IMR-90 (cell line): Measurements from ENCODE around the gene NCS1. TPM values are rescaled to one million over a fixed set of nuclear protein-coding genes. Genes with fewer than 3 reads are reported as not detected.

Experiments used
- ATAC-seq: fragments of 200-7000 bp; cut with Tn5 transposase; 2 replicates; pipeline ENCODE4 v1.9.1; 2020; ENCODE audit warnings: low read depth, mild to moderate bottlenecking, moderate library complexity
- BruUV-seq: library from RNA; stranded (reverse); fragments of 400-500 nt; replicated peaks from 2 replicates; lab custom pipeline; 2021; lab: Mats Ljungman, UMichigan
- CTCF ChIA-PET: fragments of 300-600 bp; formaldehyde crosslinking; extraction: SDS; loops from one replicate; lab custom pipeline; 2021; ENCODE audit warnings: antibody characterized with exemption; lab: Yijun Ruan, JAX
- POLR2A ChIA-PET: fragments of 300-600 bp; sonication (Branson Sonifier 250); formaldehyde crosslinking; loops from one replicate; lab custom pipeline; 2022; ENCODE audit warnings: antibody characterized with exemption; ENCODE audit not compliant: unreplicated experiment; lab: Charles Lee
- DNase-seq: peaks from one replicate; pipeline ENCODE4 v3.0.0; 2013
- H2AFZ ChIP-seq: replicated peaks from 2 replicates; pipeline ENCODE3; 2013; ENCODE audit warnings: low read length, mild to moderate bottlenecking; ENCODE audit not compliant: poor library complexity
- H2AK5ac ChIP-seq: 2 replicates; pipeline ENCODE4 v1.6.1; 2013; ENCODE audit warnings: low read depth, low read length, inconsistent platforms
- H2AK9ac ChIP-seq: replicated peaks from 2 replicates; pipeline ENCODE3; 2013; ENCODE audit warnings: mild to moderate bottlenecking, low read depth, low read length, moderate library complexity; ENCODE audit not compliant: poor library complexity
- H2BK120ac ChIP-seq: 2 replicates; pipeline ENCODE4 v1.6.1; 2013; ENCODE audit warnings: low read depth, low read length, inconsistent platforms
- H2BK15ac ChIP-seq: 3 replicates; pipeline ENCODE4 v1.6.1; 2013; ENCODE audit warnings: low read depth, low read length, inconsistent platforms
- H2BK20ac ChIP-seq: 2 replicates; pipeline ENCODE4 v1.6.1; 2013; ENCODE audit warnings: low read depth, mild to moderate bottlenecking, inconsistent platforms, low read length, moderate library complexity
- H2BK5ac ChIP-seq: 2 replicates; pipeline ENCODE4 v1.6.1; 2013; ENCODE audit warnings: mild to moderate bottlenecking, low read depth, low read length, inconsistent platforms; ENCODE audit not compliant: poor library complexity, severe bottlenecking
- H3K14ac ChIP-seq: replicated peaks from 2 replicates; pipeline ENCODE4 v1.6.1; 2013; ENCODE audit warnings: low read depth, low read length, inconsistent platforms
- H3K18ac ChIP-seq: 2 replicates; pipeline ENCODE4 v1.6.1; 2013; ENCODE audit warnings: low read depth, low read length, control low read depth
- H3K23ac ChIP-seq: 2 replicates; pipeline ENCODE4 v1.6.1; 2013; ENCODE audit warnings: low read depth, low read length, inconsistent platforms
- H3K27ac ChIP-seq: 2 replicates; pipeline ENCODE4 v1.5.1; 2013; ENCODE audit warnings: mild to moderate bottlenecking, control low read depth, low read length; ENCODE audit not compliant: insufficient read depth
- H3K27me3 ChIP-seq: 2 replicates; pipeline ENCODE4 v1.6.1; 2013; ENCODE audit warnings: low read length; ENCODE audit not compliant: control insufficient read depth, insufficient read depth
- H3K36me3 ChIP-seq: 2 replicates; pipeline ENCODE4 v1.6.1; 2013; ENCODE audit warnings: low read length, mixed read lengths; ENCODE audit not compliant: control insufficient read depth, insufficient read depth
- H3K4ac ChIP-seq: 2 replicates; pipeline ENCODE4 v1.6.1; 2013; ENCODE audit warnings: low read depth, low read length, inconsistent platforms
- H3K4me1 ChIP-seq: 2 replicates; pipeline ENCODE4 v1.6.1; 2013; ENCODE audit warnings: low read length, mixed read lengths; ENCODE audit not compliant: control insufficient read depth, insufficient read depth
- H3K4me2 ChIP-seq: 2 replicates; pipeline ENCODE4 v1.6.1; 2013; ENCODE audit warnings: low read depth, mild to moderate bottlenecking, control low read depth, low read length, moderate library complexity
- H3K4me3 ChIP-seq: 2 replicates; pipeline ENCODE4 v1.5.1; 2013; ENCODE audit warnings: low read depth, mild to moderate bottlenecking, control low read depth, low read length, moderate library complexity; ENCODE audit not compliant: insufficient read depth
- H3K56ac ChIP-seq: 2 replicates; pipeline ENCODE4 v1.6.1; 2013; ENCODE audit warnings: low read length, inconsistent platforms; ENCODE audit not compliant: insufficient read depth; ENCODE audit errors: extremely low read depth
- H3K79me1 ChIP-seq, 2 experiments: 2 replicates each; pipeline ENCODE4 v1.6.1; 2013; ENCODE audit warnings: low read length in 2 of 2, inconsistent platforms in 1 of 2, low read depth in 1 of 2
- H3K9ac ChIP-seq: 2 replicates; pipeline ENCODE4 v1.6.1; 2013; ENCODE audit warnings: low read depth, low read length, control low read depth
- H3K9me1 ChIP-seq: 2 replicates; pipeline ENCODE4 v1.6.1; 2013; ENCODE audit warnings: low read length, inconsistent platforms; ENCODE audit not compliant: insufficient read depth
- H3K9me3 ChIP-seq: 2 replicates; pipeline ENCODE4 v1.6.1; 2013; ENCODE audit warnings: low read length; ENCODE audit not compliant: control insufficient read depth, insufficient read depth
- H4K20me1 ChIP-seq: 2 replicates; pipeline ENCODE4 v1.6.1; 2013; ENCODE audit warnings: low read length, inconsistent platforms; ENCODE audit not compliant: insufficient read depth
- H4K5ac ChIP-seq: 2 replicates; pipeline ENCODE4 v1.6.1; 2013; ENCODE audit warnings: mild to moderate bottlenecking, low read depth, low read length, control low read depth
- H4K8ac ChIP-seq, 2 experiments: 2 replicates each; pipeline ENCODE4 v1.6.1; 2013; ENCODE audit warnings: low read depth in 2 of 2, low read length in 2 of 2, control low read depth in 1 of 2, inconsistent platforms in 1 of 2
- H4K91ac ChIP-seq: 2 replicates; pipeline ENCODE4 v1.6.1; 2013; ENCODE audit warnings: low read depth, low read length, inconsistent platforms; ENCODE audit not compliant: insufficient read depth
- BHLHE40 ChIP-seq: fragments of 150-350 bp; IDR thresholded peaks from 2 replicates; pipeline ENCODE4 v1.6.1; 2016; ENCODE audit warnings: mild to moderate bottlenecking, low read depth, low read length
- CEBPB ChIP-seq: IDR thresholded peaks from 2 replicates; pipeline ENCODE4 v1.6.1; 2012; ENCODE audit warnings: low read depth, low read length, improper control_type of control experiment
- CHD1 ChIP-seq: IDR thresholded peaks from 2 replicates; pipeline ENCODE4 v1.6.1; 2012; ENCODE audit warnings: low read depth, low read length, improper control_type of control experiment
- ELK1 ChIP-seq: fragments of 150-350 bp; IDR thresholded peaks from 2 replicates; pipeline ENCODE4 v1.6.1; 2016; ENCODE audit warnings: low read depth, mild to moderate bottlenecking, low read length, moderate library complexity, borderline replicate concordance
- FOS ChIP-seq: fragments of 150-350 bp; IDR thresholded peaks from 2 replicates; pipeline ENCODE4 v1.6.1; 2016; ENCODE audit warnings: low read depth, low read length
- MAFK ChIP-seq: IDR thresholded peaks from 2 replicates; pipeline ENCODE4 v1.6.1; 2012; ENCODE audit warnings: low read depth, low read length, improper control_type of control experiment
- MAZ ChIP-seq: IDR thresholded peaks from 2 replicates; pipeline ENCODE4 v1.6.1; 2012; ENCODE audit warnings: low read depth, mild to moderate bottlenecking, low read length, improper control_type of control experiment, moderate library complexity, borderline replicate concordance
- MXI1 ChIP-seq: IDR thresholded peaks from 2 replicates; pipeline ENCODE4 v1.6.1; 2012; ENCODE audit warnings: low read depth, mild to moderate bottlenecking, low read length, moderate library complexity, borderline replicate concordance
- NFE2L2 ChIP-seq: fragments of 150-350 bp; IDR thresholded peaks from 2 replicates; pipeline ENCODE4 v1.6.1; 2016; ENCODE audit warnings: low read depth, mild to moderate bottlenecking, low read length
- POLR2A ChIP-seq: IDR thresholded peaks from 2 replicates; pipeline ENCODE4 v1.6.1; 2012; ENCODE audit warnings: mild to moderate bottlenecking, low read depth, low read length
- RAD21 ChIP-seq: IDR thresholded peaks from 2 replicates; pipeline ENCODE4 v1.6.1; 2012; ENCODE audit warnings: low read length, improper control_type of control experiment
- RCOR1 ChIP-seq: IDR thresholded peaks from 2 replicates; pipeline ENCODE4 v1.6.1; 2012; ENCODE audit warnings: mild to moderate bottlenecking, low read length, improper control_type of control experiment; ENCODE audit not compliant: insufficient replicate concordance
- RFX5 ChIP-seq: IDR thresholded peaks from 2 replicates; pipeline ENCODE4 v1.8.0; 2012; ENCODE audit warnings: low read depth, mild to moderate bottlenecking, low read length, moderate library complexity
- SMC3 ChIP-seq: fragments of 150-350 bp; IDR thresholded peaks from 2 replicates; pipeline ENCODE4 v1.6.1; 2016; ENCODE audit warnings: low read depth, mild to moderate bottlenecking, antibody characterized with exemption, low read length, moderate library complexity
- WGBS, 2 experiments: methylation state at CpG; one replicate each; pipeline versions ENCODE4 v1.1.5 to v1.1.7; 2013; ENCODE audit warnings: missing lambda C conversion rate in 2 of 2; ENCODE audit not compliant: insufficient read length in 1 of 2; ENCODE audit errors: extremely low coverage in 2 of 2; 5-methylcytosine and 5-hydroxymethylcytosine counted together
- dilution Hi-C: fragments of 300-500 bp; cut with HindIII; formaldehyde crosslinking; loops from one replicate; pipeline ENCODE4 v1.14.3; 2018; ENCODE audit warnings: low sequenced_read_pairs; ENCODE audit not compliant: unreplicated experiment
- in situ Hi-C: fragments of 300-500 bp; cut with MboI; formaldehyde crosslinking; loops from 3 replicates; pipeline ENCODE4 v1.14.3; 2019; ENCODE audit warnings: low sequenced_read_pairs, inconsistent platforms, mixed read lengths
- intact Hi-C: fragments of 100-400 bp; cut with micrococcal nuclease; formaldehyde crosslinking; loops from 2 replicates; pipeline ENCODE4 v1.10.0; 2022
- polyA plus RNA-seq, 3 experiments: library from polyadenylated mRNA; depleted of rRNA; stranded (reverse); fragments of >200 nt; gene quantifications; 2 replicates each; pipeline ENCODE4 v1.2.3, GENCODE V29; 2012; ENCODE audit warnings: low replicate concordance in 1 of 3
- total RNA-seq: library from RNA; depleted of rRNA; stranded (reverse); fragments of >200 nt; gene quantifications from 2 replicates; pipeline ENCODE4 v1.2.3, GENCODE V29; 2012
- TF ChIP-seq, protein P1 (sequence below): fragments of 150-350 bp; IDR thresholded peaks from 2 replicates; pipeline ENCODE4 v1.6.1; 2017; ENCODE audit warnings: mild to moderate bottlenecking, antibody characterized with exemption, low read length, low read depth
- TF ChIP-seq, protein P2 (sequence below): conservative IDR thresholded peaks from 2 replicates; pipeline ENCODE4 v1.5.1; 2012; ENCODE audit warnings: mild to moderate bottlenecking, low read depth, low read length, improper control_type of control experiment

NCS1 gene
- total and polyA plus RNA-seq, 2 of the 4 experiments (the other 2 are of a cell fraction) = 41.0 to 60.5 TPM

GRCh38 chr9:130149031-130149430, 23.2 kb upstream of the NCS1 start:
- H3K4me1 ChIP-seq = peaks cover 6% of the 10 kb centered on the region; the same call in 1 of the 2 replicates
- H3K79me1 ChIP-seq = no peaks in the 10 kb centered on the region
- no peak overlapping the region for H3K27ac ChIP-seq
- CTCF ChIA-PET = no interaction called here
- H3K9me1 ChIP-seq = 0 out of 2 replicates have a peak, but pooled peaks cover 5% of the 10 kb centered on the region
- intact Hi-C loops = no loop called here
- no peak overlapping the region for H2BK120ac ChIP-seq
- no peak overlapping the region for H4K8ac ChIP-seq
- no CpG with 5 or more reads among the region's 5 CpGs for WGBS, 2 experiments
- H2BK15ac ChIP-seq = no peak overlapping the region
- no peak for TF ChIP-seq CHD1
- TF ChIP-seq, protein P1, sequence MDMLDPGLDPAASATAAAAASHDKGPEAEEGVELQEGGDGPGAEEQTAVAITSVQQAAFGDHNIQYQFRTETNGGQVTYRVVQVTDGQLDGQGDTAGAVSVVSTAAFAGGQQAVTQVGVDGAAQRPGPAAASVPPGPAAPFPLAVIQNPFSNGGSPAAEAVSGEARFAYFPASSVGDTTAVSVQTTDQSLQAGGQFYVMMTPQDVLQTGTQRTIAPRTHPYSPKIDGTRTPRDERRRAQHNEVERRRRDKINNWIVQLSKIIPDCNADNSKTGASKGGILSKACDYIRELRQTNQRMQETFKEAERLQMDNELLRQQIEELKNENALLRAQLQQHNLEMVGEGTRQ = no peak
- no peak for TF ChIP-seq BHLHE40
- no peak for TF ChIP-seq FOS
- no peak for TF ChIP-seq MXI1
- TF ChIP-seq, protein P2, sequence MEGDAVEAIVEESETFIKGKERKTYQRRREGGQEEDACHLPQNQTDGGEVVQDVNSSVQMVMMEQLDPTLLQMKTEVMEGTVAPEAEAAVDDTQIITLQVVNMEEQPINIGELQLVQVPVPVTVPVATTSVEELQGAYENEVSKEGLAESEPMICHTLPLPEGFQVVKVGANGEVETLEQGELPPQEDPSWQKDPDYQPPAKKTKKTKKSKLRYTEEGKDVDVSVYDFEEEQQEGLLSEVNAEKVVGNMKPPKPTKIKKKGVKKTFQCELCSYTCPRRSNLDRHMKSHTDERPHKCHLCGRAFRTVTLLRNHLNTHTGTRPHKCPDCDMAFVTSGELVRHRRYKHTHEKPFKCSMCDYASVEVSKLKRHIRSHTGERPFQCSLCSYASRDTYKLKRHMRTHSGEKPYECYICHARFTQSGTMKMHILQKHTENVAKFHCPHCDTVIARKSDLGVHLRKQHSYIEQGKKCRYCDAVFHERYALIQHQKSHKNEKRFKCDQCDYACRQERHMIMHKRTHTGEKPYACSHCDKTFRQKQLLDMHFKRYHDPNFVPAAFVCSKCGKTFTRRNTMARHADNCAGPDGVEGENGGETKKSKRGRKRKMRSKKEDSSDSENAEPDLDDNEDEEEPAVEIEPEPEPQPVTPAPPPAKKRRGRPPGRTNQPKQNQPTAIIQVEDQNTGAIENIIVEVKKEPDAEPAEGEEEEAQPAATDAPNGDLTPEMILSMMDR = no peak
- TF ChIP-seq RCOR1 = no peak
- no peak for TF ChIP-seq ELK1
- no peak for TF ChIP-seq SMC3
- no peak for TF ChIP-seq MAFK
- TF ChIP-seq POLR2A = no peak
- no peak for TF ChIP-seq NFE2L2
- TF ChIP-seq CEBPB = no peak
- TF ChIP-seq MAZ = no peak
- TF ChIP-seq RAD21 = no peak
- TF ChIP-seq RFX5 = no peak
- H3K9me3 ChIP-seq = no peaks in the 10 kb centered on the region
- no peaks in the 10 kb centered on the region for H3K27me3 ChIP-seq
- no peak overlapping the region for H3K4me3 ChIP-seq
- H2AK9ac ChIP-seq = no peak overlapping the region
- ATAC-seq = no peak
- no peak overlapping the region for H2AFZ ChIP-seq
- dilution Hi-C loops = no loop called here
- H2BK5ac ChIP-seq = no peak overlapping the region
- H3K36me3 ChIP-seq = no peaks in the 10 kb centered on the region
- no peak overlapping the region for H3K23ac ChIP-seq
- in situ Hi-C loops = no loop called here
- H2BK20ac ChIP-seq = no peak overlapping the region
- no peak overlapping the region for H3K9ac ChIP-seq
- no peaks in the 10 kb centered on the region for H4K20me1 ChIP-seq
- H3K4me2 ChIP-seq = no peak overlapping the region
- no peak overlapping the region for H2AK5ac ChIP-seq
- no peak overlapping the region for H3K14ac ChIP-seq
- no TSS peak for BruUV-seq
- no peak for DNase-seq
- no peak overlapping the region for H3K4ac ChIP-seq
- POLR2A ChIA-PET = no interaction called here
- H4K91ac ChIP-seq = no peak overlapping the region
- no peak overlapping the region for H3K18ac ChIP-seq
- H3K56ac ChIP-seq = no peak overlapping the region
- no peak overlapping the region for H4K5ac ChIP-seq
